HG02981 (cell line): Measurements from ENCODE around the gene RPLP1.
"Not testable (repeated sequence)": the region's sequence is repeated elsewhere in the genome, so short reads cannot be mapped to it uniquely, and the experiment has no call there.

Experiments
- ATAC-seq: cut with Tn5 transposase; IDR thresholded peaks from one replicate; pipeline ENCODE4 v1.9.1; 2021; ENCODE audit warnings: mild to moderate bottlenecking, moderate library complexity; ENCODE audit not compliant: unreplicated experiment

The RPLP1 gene

GRCh38 chr15:69436951-69437350 is 15.7 kb upstream of the RPLP1 start:
- ATAC-seq, result no peak

- no peak for ATAC-seq
These were observed 13.0 kb upstream of the RPLP1 start for GRCh38 chr15:69439623-69440022.

GRCh38 chr15:69443032-69443611 is 9.5 kb upstream of the RPLP1 start:
- peak; percentile 54 for ATAC-seq

GRCh38 chr15:69444686-69445085 is 7.9 kb upstream of the RPLP1 start:
- ATAC-seq, result no peak

- ATAC-seq, result no peak
These were observed 5.7 kb upstream of the RPLP1 start for GRCh38 chr15:69446953-69447352.

- ATAC-seq, result not testable (repeated sequence)
These were observed 2.4 kb upstream of the RPLP1 start for GRCh38 chr15:69450221-69450620.

- ATAC-seq, result no peak
These were observed 1.5 kb upstream of the RPLP1 start for GRCh38 chr15:69450968-69451695.

GRCh38 chr15:69451951-69452691 is 497 bp upstream of the RPLP1 start:
- ATAC-seq, result peak; percentile 39

GRCh38 chr15:69454953-69455352 is 2.3 kb downstream of the RPLP1 start:
- ATAC-seq, result no peak

GRCh38 chr15:69456208-69457166 is 3.9 kb downstream of the RPLP1 start:
- no peak for ATAC-seq

GRCh38 chr15:69457304-69458280 is 5.0 kb downstream of the RPLP1 start:
- no peak for ATAC-seq

GRCh38 chr15:69459066-69459465 is 6.4 kb downstream of the RPLP1 start:
- no peak for ATAC-seq

GRCh38 chr15:69460481-69460880 is 7.9 kb downstream of the RPLP1 start:
- no peak for ATAC-seq

- no peak for ATAC-seq
These were observed 9.4 kb downstream of the RPLP1 start for GRCh38 chr15:69462030-69462492.

- peak; percentile 92 for ATAC-seq
These were observed 10.0 kb downstream of the RPLP1 start for GRCh38 chr15:69462493-69463181.

- no peak for ATAC-seq
These were observed 10.7 kb downstream of the RPLP1 start for GRCh38 chr15:69463182-69463756.

GRCh38 chr15:69465253-69465652 is 12.6 kb downstream of the RPLP1 start:
- ATAC-seq, result no peak

GRCh38 chr15:69466733-69467132 is 14.1 kb downstream of the RPLP1 start:
- no peak for ATAC-seq

GRCh38 chr15:69467636-69468035 is 15.0 kb downstream of the RPLP1 start:
- no peak for ATAC-seq
